ENCODE data around the gene EID2B. TPM values are rescaled to one million over a fixed set of nuclear protein-coding genes. Genes with fewer than 3 reads are reported as not detected.
A peak's percentile ranks its signal among the peaks of the same experiment; 100 is the strongest.

The EID2B gene
- total RNA-seq, 1 donor from 2014 or later, result 3.2 TPM

- H3K4me3 Mint-ChIP-seq (ENCODE audit: unreplicated experiment), result peak overlapping the region; percentile 59
- peaks cover 34% of the 10 kb centered on the region for H3K36me3 Mint-ChIP-seq (ENCODE audit: low read depth, unreplicated experiment)
- no peak overlapping the region for H3K27ac Mint-ChIP-seq (ENCODE audit: unreplicated experiment)
- peak; percentile 55 for DNase-seq (ENCODE audit: low spot score)
- TF ChIP-seq CTCF (IDR thresholded peaks at IDR 0.05; ENCODE audit: unreplicated experiment), result no peak
- H3K9me3 Mint-ChIP-seq (ENCODE audit: unreplicated experiment), result no peaks in the 10 kb centered on the region
- H3K27me3 Mint-ChIP-seq (ENCODE audit: unreplicated experiment), result peaks cover 13% of the 10 kb centered on the region
- no peaks in the 10 kb centered on the region for H3K4me1 Mint-ChIP-seq (ENCODE audit: unreplicated experiment)
These were observed 25.5 kb downstream of the EID2B start for GRCh38 chr19:39506944-39507714.

- Mint-ChIP-seq H3K27me3 (ENCODE audit: unreplicated experiment) (peaks cover 13% of the 10 kb centered on the region), H3K4me1 (ENCODE audit: unreplicated experiment) (no peaks in the 10 kb centered on the region), H3K9me3 (ENCODE audit: unreplicated experiment) (no peaks in the 10 kb centered on the region), H3K4me3 (ENCODE audit: unreplicated experiment) (peak overlapping the region; percentile 9), H3K36me3 (ENCODE audit: low read depth, unreplicated experiment) (peaks cover 34% of the 10 kb centered on the region), H3K27ac (ENCODE audit: unreplicated experiment) (peak overlapping the region; percentile 44)
- no peak for TF ChIP-seq CTCF (IDR thresholded peaks at IDR 0.05; ENCODE audit: unreplicated experiment)
- no peak for DNase-seq (ENCODE audit: low spot score)
These were observed 26.1 kb downstream of the EID2B start for GRCh38 chr19:39506598-39506943.

GRCh38 chr19:39502640-39503417 is 29.8 kb downstream of the EID2B start:
- peak; percentile 89 for DNase-seq (ENCODE audit: low spot score)
- no peak overlapping the region for H3K27ac Mint-ChIP-seq (ENCODE audit: unreplicated experiment)

GRCh38 chr19:39501340-39501739 is 31.3 kb downstream of the EID2B start:
- Mint-ChIP-seq H3K9me3 (ENCODE audit: unreplicated experiment) (peaks cover 4% of the 10 kb centered on the region), H3K4me1 (ENCODE audit: unreplicated experiment) (peaks cover 15% of the 10 kb centered on the region), H3K36me3 (ENCODE audit: low read depth, unreplicated experiment) (peaks cover 33% of the 10 kb centered on the region), H3K27me3 (ENCODE audit: unreplicated experiment) (peaks cover 13% of the 10 kb centered on the region), H3K4me3 (ENCODE audit: unreplicated experiment) (no peak overlapping the region), H3K27ac (ENCODE audit: unreplicated experiment) (no peak overlapping the region)
- DNase-seq (ENCODE audit: low spot score), result no peak
- no peak for TF ChIP-seq CTCF (IDR thresholded peaks at IDR 0.05; ENCODE audit: unreplicated experiment)

More at GRCh38 chr19:39502640-39503417, 29.8 kb downstream of the EID2B start:
- H3K4me3 Mint-ChIP-seq (ENCODE audit: unreplicated experiment), result peak overlapping the region; percentile 47
- H3K9me3 Mint-ChIP-seq (ENCODE audit: unreplicated experiment), result peaks cover 4% of the 10 kb centered on the region
- peak; percentile 100 for TF ChIP-seq CTCF (IDR thresholded peaks at IDR 0.05; ENCODE audit: unreplicated experiment)
- H3K4me1 Mint-ChIP-seq (ENCODE audit: unreplicated experiment), result peaks cover 14% of the 10 kb centered on the region
- H3K36me3 Mint-ChIP-seq (ENCODE audit: low read depth, unreplicated experiment), result peaks cover 40% of the 10 kb centered on the region
- H3K27me3 Mint-ChIP-seq (ENCODE audit: unreplicated experiment), result peaks cover 15% of the 10 kb centered on the region

- Mint-ChIP-seq H3K27me3 (ENCODE audit: unreplicated experiment) (peaks cover 10% of the 10 kb centered on the region), H3K9me3 (ENCODE audit: unreplicated experiment) (peaks cover 4% of the 10 kb centered on the region), H3K4me1 (ENCODE audit: unreplicated experiment) (peaks cover 16% of the 10 kb centered on the region), H3K27ac (ENCODE audit: unreplicated experiment) (no peak overlapping the region), H3K4me3 (ENCODE audit: unreplicated experiment) (no peak overlapping the region), H3K36me3 (ENCODE audit: low read depth, unreplicated experiment) (peaks cover 30% of the 10 kb centered on the region)
- DNase-seq (ENCODE audit: low spot score), result no peak
- no peak for TF ChIP-seq CTCF (IDR thresholded peaks at IDR 0.05; ENCODE audit: unreplicated experiment)
These were observed 32.1 kb downstream of the EID2B start for GRCh38 chr19:39500543-39500942.
